Thyroid gland (tissue), 4 donors: ENCODE data around the gene CUL4A. TPM values are rescaled to one million over a fixed set of nuclear protein-coding genes. Genes with fewer than 3 reads are reported as not detected.

Experiments
- DNase-seq, 2 donors: peaks; one replicate each; pipeline ENCODE4 v3.0.0-alpha.2; 2019
- H3K27ac ChIP-seq, 3 donors: fragments of 200-600 bp; sonication (generic); 1 replicate in 2 of 3; 2 replicates in 1 of 3; pipeline ENCODE4 v1.5.1; 2016 to 2019; ENCODE audit warnings: mild to moderate bottlenecking in 1 of 3, moderate library complexity in 1 of 3
- H3K27me3 ChIP-seq: fragments of 200-600 bp; sonication (generic); one replicate; pipeline ENCODE4 v1.5.1; 2019
- H3K36me3 ChIP-seq, 2 donors: fragments of 200-600 bp; sonication (generic); one replicate each; pipeline ENCODE4 v1.5.1; 2016 to 2019
- H3K4me1 ChIP-seq, 2 donors: fragments of 200-600 bp; sonication (generic); one replicate each; pipeline ENCODE4 v1.5.1; 2017 to 2019
- H3K4me3 ChIP-seq, 3 donors: fragments of 200-600 bp; sonication (generic); replicated peaks in 1 of 3; 1 replicate in 2 of 3; 2 replicates in 1 of 3; pipeline ENCODE4 v1.5.1; 2016; ENCODE audit warnings: mild to moderate bottlenecking in 1 of 3
- H3K9me3 ChIP-seq: fragments of 200-600 bp; sonication (generic); one replicate; pipeline ENCODE4 v1.5.1; 2017
- CTCF ChIP-seq, 6 experiments: fragments of 200-600 bp in 3 of 6; fragments of 450-650 bp in 3 of 6; sonication (generic) in 3 of 6; IDR thresholded peaks; one replicate each; pipeline ENCODE4 v1.5.1; 2016 to 2019; ENCODE audit warnings: antibody characterized with exemption in 6 of 6, mild to moderate bottlenecking in 2 of 6, inconsistent platforms in 1 of 6, moderate library complexity in 1 of 6
- POLR2A ChIP-seq, 2 donors: fragments of 450-650 bp; IDR thresholded peaks; one replicate each; pipeline ENCODE4 v1.6.1; 2017; ENCODE audit warnings: antibody characterized with exemption in 2 of 2, mild to moderate bottlenecking in 2 of 2, moderate library complexity in 1 of 2
- WGBS, 2 donors: methylation state at CpG; one replicate each; pipeline ENCODE4 v1.1.5; 2017; 5-methylcytosine and 5-hydroxymethylcytosine counted together
- intact Hi-C: fragments of 100-400 bp; cut with DNase I; formaldehyde crosslinking; loops from one replicate; pipeline ENCODE4 v1.15.1; 2023
- total RNA-seq, 4 donors: library from RNA; depleted of rRNA; stranded (reverse); fragments of >200 nt; gene quantifications; one replicate each; pipeline ENCODE4 v1.2.3, GENCODE V29; 2016

The CUL4A gene
- total RNA-seq, 4 donors from 2014 or later: 78.9 to 131 (median 122) TPM

- Histone ChIP-seq H3K27me3 (no peaks in the 10 kb centered on the region), H3K27ac (no peak overlapping the region), H3K4me1 (peaks cover 9 to 15% of the 10 kb centered on the region in 2 donors), H3K9me3 (no peaks in the 10 kb centered on the region), H3K36me3 (no peaks in the 10 kb centered on the region), H3K4me3 (no peak overlapping the region)
- TF ChIP-seq POLR2A (IDR thresholded peaks at IDR 0.05): no peak
- TF ChIP-seq CTCF (IDR thresholded peaks at IDR 0.05): no peak
- WGBS, 2 donors: 80 to 83% methylated on average over 7 of the region's 7 CpGs
- intact Hi-C loops: loop anchor here (10.0 kb wide), 2 partner anchors 85 to 95 kb away; no protein-coding TSS in a partner anchor
- DNase-seq: no peak
Measured at GRCh38 chr13:113299951-113300350, 90.5 kb downstream of the CUL4A start.

GRCh38 chr13:113302986-113303385 is 93.6 kb downstream of the CUL4A start:
- 94% methylated on average over 7 of the region's 7 CpGs for WGBS, 2 donors
- no peak overlapping the region for H3K27ac ChIP-seq
- DNase-seq: no peak
- peaks cover 5 to 7% of the 10 kb centered on the region in 2 donors for H3K4me1 ChIP-seq
- no peak overlapping the region for H3K4me3 ChIP-seq
- no peaks in the 10 kb centered on the region for H3K9me3 ChIP-seq
- H3K27me3 ChIP-seq: no peaks in the 10 kb centered on the region
- H3K36me3 ChIP-seq: no peaks in the 10 kb centered on the region
- TF ChIP-seq CTCF (IDR thresholded peaks at IDR 0.05) (no peak), POLR2A (IDR thresholded peaks at IDR 0.05) (no peak)
- intact Hi-C loops: loop anchor here (10.0 kb wide), 1 partner anchor 88 kb away; no protein-coding TSS in a partner anchor

- H3K4me3 ChIP-seq: no peak overlapping the region
- H3K9me3 ChIP-seq: no peaks in the 10 kb centered on the region
- peaks cover 0 to 5% of the 10 kb centered on the region in 2 donors for H3K4me1 ChIP-seq
- WGBS, 2 donors: 79 to 82% methylated on average over 7 of the region's 7 CpGs
- H3K27ac ChIP-seq: no peak overlapping the region
- TF ChIP-seq POLR2A (IDR thresholded peaks at IDR 0.05): no peak
- TF ChIP-seq CTCF (IDR thresholded peaks at IDR 0.05): no peak
- no peaks in the 10 kb centered on the region for H3K27me3 ChIP-seq
- intact Hi-C loops: loop anchor here (10.0 kb wide), 1 partner anchor 89 kb away; no protein-coding TSS in a partner anchor
- H3K36me3 ChIP-seq: no peaks in the 10 kb centered on the region
- no peak for DNase-seq
Measured at GRCh38 chr13:113304121-113304520, 94.7 kb downstream of the CUL4A start.

GRCh38 chr13:113305208-113305607 is 95.8 kb downstream of the CUL4A start:
- TF ChIP-seq CTCF (IDR thresholded peaks at IDR 0.05) (no peak), POLR2A (IDR thresholded peaks at IDR 0.05) (no peak)
- DNase-seq: no peak
- Histone ChIP-seq H3K9me3 (no peaks in the 10 kb centered on the region), H3K4me1 (peaks cover 0 to 5% of the 10 kb centered on the region in 2 donors), H3K4me3 (no peak overlapping the region), H3K36me3 (peaks cover 4 to 7% of the 10 kb centered on the region in 2 donors), H3K27ac (no peak overlapping the region), H3K27me3 (no peaks in the 10 kb centered on the region)
- intact Hi-C loops: loop anchor here (10.0 kb wide), 1 partner anchor 90 kb away; no protein-coding TSS in a partner anchor
- WGBS, 2 donors: 66 to 67% methylated on average over 7 of the region's 7 CpGs

- no peak for TF ChIP-seq CTCF (IDR thresholded peaks at IDR 0.05)
- TF ChIP-seq POLR2A (IDR thresholded peaks at IDR 0.05): no peak
- no peaks in the 10 kb centered on the region for H3K27me3 ChIP-seq
- intact Hi-C loops: loop anchor here (10.0 kb wide), 1 partner anchor 93 kb away; no protein-coding TSS in a partner anchor
- peaks cover 19 to 23% of the 10 kb centered on the region in 2 donors for H3K36me3 ChIP-seq
- no peak for DNase-seq
- no peak overlapping the region for H3K4me3 ChIP-seq
- peaks cover 0 to 5% of the 10 kb centered on the region in 2 donors for H3K4me1 ChIP-seq
- H3K9me3 ChIP-seq: no peaks in the 10 kb centered on the region
- H3K27ac ChIP-seq: no peak overlapping the region
Measured at GRCh38 chr13:113307491-113307890, 98.1 kb downstream of the CUL4A start.
